SK-N-SH treated with all-trans-retinoic acid at 6 μM for 48 hours (cell line): Measurements from ENCODE around the gene CCDC148.
"Not testable (repeated sequence)": the region's sequence is repeated elsewhere in the genome, so short reads cannot be mapped to it uniquely, and the experiment has no call there.

Experiments
- ATAC-seq: fragments of 200-7000 bp; cut with Tn5 transposase; 3 replicates; pipeline ENCODE4 v1.9.1; 2020; ENCODE audit warnings: mild to moderate bottlenecking, moderate library complexity
- ARNTL ChIP-seq: fragments of 450-650 bp; formaldehyde crosslinking; IDR thresholded peaks from 2 replicates; pipeline ENCODE4 v1.5.0; 2020; ENCODE audit warnings: low read depth, mild to moderate bottlenecking, moderate library complexity, borderline replicate concordance
- BACH2 ChIP-seq: fragments of 250-450 bp; sonication (Bioruptor Pico); IDR thresholded peaks from 2 replicates; pipeline ENCODE4 v1.9.0; 2021; ENCODE audit warnings: mild to moderate bottlenecking, borderline replicate concordance
- CSDC2 ChIP-seq: fragments of 250-450 bp; sonication (Bioruptor Pico); IDR thresholded peaks from 2 replicates; pipeline ENCODE4 v1.5.0; 2020; ENCODE audit warnings: mild to moderate bottlenecking, moderate library complexity
- ESRRG ChIP-seq: fragments of 250-450 bp; sonication (Bioruptor Pico); IDR thresholded peaks from 2 replicates; pipeline ENCODE4 v1.6.1; 2021; ENCODE audit warnings: mild to moderate bottlenecking
- GLIS3 ChIP-seq: fragments of 250-450 bp; sonication (Bioruptor Pico); IDR thresholded peaks from 2 replicates; pipeline ENCODE4 v1.5.0; 2020; ENCODE audit warnings: mild to moderate bottlenecking, moderate library complexity
- ISL1 ChIP-seq: fragments of 250-450 bp; sonication (Bioruptor Pico); IDR thresholded peaks from 2 replicates; pipeline ENCODE4 v2.1.2; 2022; ENCODE audit warnings: mild to moderate bottlenecking, moderate library complexity
- OSR1 ChIP-seq: fragments of 250-450 bp; sonication (Bioruptor Pico); IDR thresholded peaks from 2 replicates; pipeline ENCODE4 v1.8.0; 2022; ENCODE audit warnings: moderate library complexity, mild to moderate bottlenecking, inconsistent platforms
- POU6F1 ChIP-seq: fragments of 250-450 bp; sonication (Bioruptor Pico); IDR thresholded peaks from 2 replicates; pipeline ENCODE4 v1.8.0; 2021; ENCODE audit warnings: low read depth, mild to moderate bottlenecking, moderate library complexity, borderline replicate concordance
- PPARA ChIP-seq: fragments of 250-450 bp; sonication (Bioruptor Pico); IDR thresholded peaks from 2 replicates; pipeline ENCODE4 v1.5.0; 2020; ENCODE audit warnings: mild to moderate bottlenecking, borderline replicate concordance
- RARB ChIP-seq: fragments of 250-450 bp; sonication (Bioruptor Pico); IDR thresholded peaks from 2 replicates; pipeline ENCODE4 v1.8.0; 2021; ENCODE audit warnings: mild to moderate bottlenecking, moderate library complexity
- SNAI2 ChIP-seq: fragments of 250-450 bp; sonication (Bioruptor Pico); IDR thresholded peaks from 2 replicates; pipeline ENCODE4 v1.5.0; 2020; ENCODE audit warnings: mild to moderate bottlenecking, moderate library complexity
- TCF4 ChIP-seq: fragments of 250-450 bp; sonication (Bioruptor Pico); IDR thresholded peaks from 2 replicates; pipeline ENCODE4 v1.8.0; 2021; ENCODE audit warnings: mild to moderate bottlenecking, moderate library complexity, borderline replicate concordance
- TOX ChIP-seq: fragments of 250-450 bp; sonication (Bioruptor Pico); IDR thresholded peaks from 2 replicates; pipeline ENCODE4 v1.8.0; 2021; ENCODE audit warnings: mild to moderate bottlenecking, moderate library complexity, borderline replicate concordance
- ZC3H10 ChIP-seq: fragments of 250-450 bp; sonication (Bioruptor Pico); IDR thresholded peaks from 2 replicates; pipeline ENCODE4 v1.5.1; 2021; ENCODE audit warnings: mild to moderate bottlenecking, moderate library complexity
- ZFP3 ChIP-seq: fragments of 250-450 bp; sonication (Bioruptor Pico); IDR thresholded peaks from 2 replicates; pipeline ENCODE4 v1.5.0; 2020; ENCODE audit warnings: mild to moderate bottlenecking, moderate library complexity
- ZFP30 ChIP-seq: fragments of 450-650 bp; formaldehyde crosslinking; IDR thresholded peaks from 2 replicates; pipeline ENCODE4 v1.5.0; 2022; ENCODE audit warnings: mild to moderate bottlenecking, moderate library complexity
- ZNF565 ChIP-seq: fragments of 450-650 bp; formaldehyde crosslinking; conservative IDR thresholded peaks from 2 replicates; pipeline ENCODE4 v1.5.0; 2020; ENCODE audit warnings: low read depth, mild to moderate bottlenecking, moderate library complexity
- ZNF70 ChIP-seq: fragments of 450-650 bp; formaldehyde crosslinking; IDR thresholded peaks from 2 replicates; pipeline ENCODE4 v1.5.0; 2020; ENCODE audit warnings: mild to moderate bottlenecking, moderate library complexity
- ZNF8 ChIP-seq: fragments of 450-650 bp; formaldehyde crosslinking; IDR thresholded peaks from 2 replicates; pipeline ENCODE4 v1.5.0; 2020; ENCODE audit warnings: mild to moderate bottlenecking, moderate library complexity
- TF ChIP-seq, protein P1 (sequence below): fragments of 250-450 bp; sonication (Bioruptor Pico); IDR thresholded peaks from 2 replicates; pipeline ENCODE4 v1.8.0; 2020; ENCODE audit warnings: mild to moderate bottlenecking, moderate library complexity, borderline replicate concordance
- TF ChIP-seq, protein P2 (sequence below): fragments of 250-450 bp; sonication (Bioruptor Pico); IDR thresholded peaks from 2 replicates; pipeline ENCODE4 v1.5.0; 2020; ENCODE audit warnings: mild to moderate bottlenecking, moderate library complexity

Gene CCDC148

GRCh38 chr2:158473719-158474392 lies 17.3 kb upstream of the CCDC148 start:
- ATAC-seq, result no peak
- no peak for TF ChIP-seq GLIS3

DNA sequence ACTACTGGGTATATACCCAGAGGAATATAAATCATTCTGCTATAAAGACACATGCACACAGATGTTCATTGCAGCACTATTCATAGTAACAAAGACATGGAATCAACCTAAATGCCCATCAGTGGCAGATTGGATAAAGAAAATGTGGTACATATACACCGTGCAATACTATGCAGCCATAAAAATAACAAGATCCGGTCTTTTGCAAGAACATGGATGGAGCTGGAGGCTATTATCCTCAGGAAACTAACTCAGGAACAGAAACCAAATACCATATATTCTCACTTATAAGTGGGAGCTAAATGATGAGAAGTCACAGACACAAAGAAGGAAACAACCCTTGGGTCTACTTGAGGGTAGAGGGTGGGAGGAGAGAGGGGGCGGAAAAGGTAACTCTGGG lies 16.7 kb upstream of the CCDC148 start:
- not testable (repeated sequence) for ATAC-seq
- TF ChIP-seq ZNF8, result peak; percentile 60; the same call in 1 of the 2 replicates

DNA sequence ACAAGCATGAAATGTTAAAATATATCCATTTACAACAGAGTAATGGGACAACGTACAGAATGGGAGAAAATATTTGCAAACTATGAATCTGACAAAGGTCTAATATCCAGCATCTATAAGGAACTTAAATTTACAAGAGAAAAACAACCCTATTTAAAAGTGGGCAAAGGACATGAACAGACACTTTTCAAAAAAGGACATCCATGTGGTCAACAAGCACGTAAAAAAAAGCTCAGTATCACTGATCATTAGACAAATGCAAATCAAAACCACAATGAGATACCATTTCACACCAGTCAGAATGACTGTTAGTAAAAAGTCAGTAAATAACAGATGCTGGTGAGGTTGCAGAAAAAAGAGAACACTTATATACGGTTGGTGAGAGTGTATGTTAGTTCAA lies 16.3 kb upstream of the CCDC148 start:
- ATAC-seq, result not testable (repeated sequence)

DNA sequence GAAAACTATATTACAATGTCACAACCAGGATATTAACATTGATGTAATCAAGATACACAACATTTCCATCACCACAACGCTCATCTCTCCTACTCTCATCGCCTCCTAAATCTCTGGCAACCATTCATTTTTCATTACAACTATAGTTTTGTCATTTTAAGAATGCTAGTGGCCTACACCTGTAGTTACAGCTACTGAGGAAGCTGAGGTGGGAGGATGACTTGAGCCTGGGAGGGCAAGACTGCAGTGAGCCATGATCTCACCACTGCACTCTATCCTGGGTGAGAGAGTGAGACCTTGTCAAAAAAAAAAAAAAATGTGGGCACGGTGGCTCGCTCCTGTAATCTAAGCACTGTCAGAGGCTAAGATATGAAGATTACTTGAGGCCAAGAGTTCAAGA lies 10.7 kb upstream of the CCDC148 start:
- no peak for ATAC-seq
- TF ChIP-seq ISL1, result no peak
- no peak for TF ChIP-seq BACH2 (CRISPR knock-in tag)
- TF ChIP-seq, protein P1, sequence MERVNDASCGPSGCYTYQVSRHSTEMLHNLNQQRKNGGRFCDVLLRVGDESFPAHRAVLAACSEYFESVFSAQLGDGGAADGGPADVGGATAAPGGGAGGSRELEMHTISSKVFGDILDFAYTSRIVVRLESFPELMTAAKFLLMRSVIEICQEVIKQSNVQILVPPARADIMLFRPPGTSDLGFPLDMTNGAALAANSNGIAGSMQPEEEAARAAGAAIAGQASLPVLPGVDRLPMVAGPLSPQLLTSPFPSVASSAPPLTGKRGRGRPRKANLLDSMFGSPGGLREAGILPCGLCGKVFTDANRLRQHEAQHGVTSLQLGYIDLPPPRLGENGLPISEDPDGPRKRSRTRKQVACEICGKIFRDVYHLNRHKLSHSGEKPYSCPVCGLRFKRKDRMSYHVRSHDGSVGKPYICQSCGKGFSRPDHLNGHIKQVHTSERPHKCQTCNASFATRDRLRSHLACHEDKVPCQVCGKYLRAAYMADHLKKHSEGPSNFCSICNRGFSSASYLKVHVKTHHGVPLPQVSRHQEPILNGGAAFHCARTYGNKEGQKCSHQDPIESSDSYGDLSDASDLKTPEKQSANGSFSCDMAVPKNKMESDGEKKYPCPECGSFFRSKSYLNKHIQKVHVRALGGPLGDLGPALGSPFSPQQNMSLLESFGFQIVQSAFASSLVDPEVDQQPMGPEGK (CRISPR knock-in tag), result no peak
- TF ChIP-seq, protein P2, sequence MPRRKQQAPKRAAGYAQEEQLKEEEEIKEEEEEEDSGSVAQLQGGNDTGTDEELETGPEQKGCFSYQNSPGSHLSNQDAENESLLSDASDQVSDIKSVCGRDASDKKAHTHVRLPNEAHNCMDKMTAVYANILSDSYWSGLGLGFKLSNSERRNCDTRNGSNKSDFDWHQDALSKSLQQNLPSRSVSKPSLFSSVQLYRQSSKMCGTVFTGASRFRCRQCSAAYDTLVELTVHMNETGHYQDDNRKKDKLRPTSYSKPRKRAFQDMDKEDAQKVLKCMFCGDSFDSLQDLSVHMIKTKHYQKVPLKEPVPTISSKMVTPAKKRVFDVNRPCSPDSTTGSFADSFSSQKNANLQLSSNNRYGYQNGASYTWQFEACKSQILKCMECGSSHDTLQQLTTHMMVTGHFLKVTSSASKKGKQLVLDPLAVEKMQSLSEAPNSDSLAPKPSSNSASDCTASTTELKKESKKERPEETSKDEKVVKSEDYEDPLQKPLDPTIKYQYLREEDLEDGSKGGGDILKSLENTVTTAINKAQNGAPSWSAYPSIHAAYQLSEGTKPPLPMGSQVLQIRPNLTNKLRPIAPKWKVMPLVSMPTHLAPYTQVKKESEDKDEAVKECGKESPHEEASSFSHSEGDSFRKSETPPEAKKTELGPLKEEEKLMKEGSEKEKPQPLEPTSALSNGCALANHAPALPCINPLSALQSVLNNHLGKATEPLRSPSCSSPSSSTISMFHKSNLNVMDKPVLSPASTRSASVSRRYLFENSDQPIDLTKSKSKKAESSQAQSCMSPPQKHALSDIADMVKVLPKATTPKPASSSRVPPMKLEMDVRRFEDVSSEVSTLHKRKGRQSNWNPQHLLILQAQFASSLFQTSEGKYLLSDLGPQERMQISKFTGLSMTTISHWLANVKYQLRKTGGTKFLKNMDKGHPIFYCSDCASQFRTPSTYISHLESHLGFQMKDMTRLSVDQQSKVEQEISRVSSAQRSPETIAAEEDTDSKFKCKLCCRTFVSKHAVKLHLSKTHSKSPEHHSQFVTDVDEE (CRISPR knock-in tag), result no peak
- no peak for TF ChIP-seq OSR1
- no peak for TF ChIP-seq ARNTL (CRISPR knock-in tag)
- no peak for TF ChIP-seq TCF4
- no peak for TF ChIP-seq SNAI2 (CRISPR knock-in tag)
- TF ChIP-seq RARB (CRISPR knock-in tag), result no peak
- TF ChIP-seq CSDC2, result no peak
- no peak for TF ChIP-seq ZNF565 (CRISPR knock-in tag)
- TF ChIP-seq TOX (CRISPR knock-in tag), result no peak
- TF ChIP-seq ZNF8, result no peak
- TF ChIP-seq ZNF70, result no peak
- no peak for TF ChIP-seq ZFP3
- TF ChIP-seq PPARA (CRISPR knock-in tag), result no peak
- no peak for TF ChIP-seq GLIS3

DNA sequence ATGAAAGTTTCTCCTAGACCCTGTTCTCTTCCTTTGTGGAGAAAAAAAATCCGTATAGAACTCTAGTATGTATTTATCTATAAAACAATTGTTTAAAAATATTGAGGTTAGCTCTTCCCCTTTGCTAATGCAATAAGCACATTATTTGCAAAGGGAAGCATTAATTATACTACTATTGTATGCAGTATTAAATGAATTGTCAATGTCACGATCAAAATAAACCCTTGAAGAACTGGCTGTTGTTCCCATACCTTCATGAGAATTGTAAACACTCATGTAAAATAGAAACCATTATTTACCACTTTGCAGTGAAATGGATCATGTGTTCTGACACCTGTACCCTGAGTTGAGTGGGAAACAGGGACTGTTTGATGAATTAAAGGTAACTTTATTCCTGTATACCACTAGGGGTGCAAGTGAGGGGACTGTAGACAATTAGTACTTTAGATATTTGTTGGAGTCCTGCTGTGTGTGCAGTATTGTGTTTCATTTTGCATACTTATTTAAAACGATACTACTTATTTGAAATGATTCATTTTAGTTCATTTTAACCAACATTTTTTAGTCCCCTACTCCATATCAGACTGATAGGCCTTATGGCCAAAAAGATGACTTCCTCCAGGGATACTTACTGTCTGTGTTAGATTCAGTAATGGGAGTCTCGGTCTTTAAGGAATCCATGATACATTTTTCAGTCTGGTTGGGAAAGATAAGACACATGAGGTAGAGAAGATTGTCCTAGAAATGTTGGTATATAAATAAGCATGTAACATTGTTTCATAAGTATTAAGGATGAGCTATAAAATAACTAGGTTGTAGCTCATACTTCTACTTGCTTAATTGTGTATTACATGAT lies 8.1 kb upstream of the CCDC148 start:
- peak; percentile 88 for ATAC-seq
- TF ChIP-seq BACH2 (CRISPR knock-in tag), result no peak
- TF ChIP-seq GLIS3, result no peak
- no peak for TF ChIP-seq SNAI2 (CRISPR knock-in tag)
- no peak for TF ChIP-seq ARNTL (CRISPR knock-in tag)
- TF ChIP-seq ZC3H10 (CRISPR knock-in tag), result no peak
- no peak for TF ChIP-seq RARB (CRISPR knock-in tag)
- no peak for TF ChIP-seq PPARA (CRISPR knock-in tag)
- no peak for TF ChIP-seq POU6F1 (CRISPR knock-in tag)
- no peak for TF ChIP-seq ESRRG
- TF ChIP-seq CSDC2, result no peak
- TF ChIP-seq, protein P2 (CRISPR knock-in tag), result no peak
- TF ChIP-seq OSR1, result no peak
- TF ChIP-seq ZNF70, result no peak
- TF ChIP-seq ZNF8, result no peak
- TF ChIP-seq ZNF565 (CRISPR knock-in tag), result no peak
- TF ChIP-seq ZFP3, result no peak
- no peak for TF ChIP-seq TCF4
- TF ChIP-seq ZFP30, result no peak
